H9 (cell line): ENCODE results near the gene ALOX12B. TPM values are rescaled to one million over a fixed set of nuclear protein-coding genes. Genes with fewer than 3 reads are reported as not detected.

Experiments
- DNase-seq: peaks from one replicate; pipeline ENCODE4 v3.0.0-alpha.2; 2017
- H2AFZ ChIP-seq: one replicate; pipeline ENCODE4 v1.6.1; 2013; ENCODE audit warnings: mild to moderate bottlenecking, low read length, control low read depth, moderate library complexity
- H2AK5ac ChIP-seq: 2 replicates; pipeline ENCODE4 v1.6.1; 2013; ENCODE audit warnings: low read length, control low read depth, mixed read lengths; ENCODE audit not compliant: insufficient read length
- H2BK120ac ChIP-seq: one replicate; pipeline ENCODE4 v1.6.1; 2013; ENCODE audit warnings: low read depth, mild to moderate bottlenecking, low read length, control low read depth, inconsistent platforms; ENCODE audit not compliant: poor library complexity, severe bottlenecking
- H2BK12ac ChIP-seq: 2 replicates; pipeline ENCODE4 v1.6.1; 2013; ENCODE audit warnings: low read length, control low read depth, mixed read lengths, low read depth; ENCODE audit not compliant: insufficient read length
- H2BK15ac ChIP-seq: 2 replicates; pipeline ENCODE4 v1.6.1; 2013; ENCODE audit warnings: low read depth, low read length, control low read depth
- H2BK20ac ChIP-seq: one replicate; pipeline ENCODE4 v1.6.1; 2013; ENCODE audit warnings: low read depth, mild to moderate bottlenecking, low read length, control low read depth, inconsistent platforms; ENCODE audit not compliant: poor library complexity, severe bottlenecking
- H2BK5ac ChIP-seq: 2 replicates; pipeline ENCODE4 v1.6.1; 2013; ENCODE audit warnings: low read length, control low read depth, mixed read lengths; ENCODE audit not compliant: insufficient read length
- H3K14ac ChIP-seq: 2 replicates; pipeline ENCODE4 v1.6.1; 2013; ENCODE audit warnings: low read length, control low read depth; ENCODE audit not compliant: insufficient read depth
- H3K18ac ChIP-seq: 2 replicates; pipeline ENCODE4 v1.6.1; 2013; ENCODE audit warnings: low read depth, mild to moderate bottlenecking, mixed read lengths, low read length, control low read depth; ENCODE audit not compliant: insufficient read length
- H3K23ac ChIP-seq: 2 replicates; pipeline ENCODE4 v1.6.1; 2013; ENCODE audit warnings: low read length, control low read depth, mixed read lengths, low read depth; ENCODE audit not compliant: insufficient read length
- H3K23me2 ChIP-seq: 2 replicates; pipeline ENCODE4 v1.6.1; 2013; ENCODE audit warnings: low read depth, mild to moderate bottlenecking, mixed read lengths, low read length, control low read depth; ENCODE audit not compliant: insufficient read length, poor library complexity, severe bottlenecking
- H3K27ac ChIP-seq: 2 replicates; pipeline ENCODE4 v1.5.1; 2013; ENCODE audit warnings: low read length, control low read depth, mixed read lengths, low read depth; ENCODE audit not compliant: insufficient read length
- H3K27me3 ChIP-seq: 2 replicates; pipeline ENCODE4 v1.6.1; 2013; ENCODE audit warnings: low read length, control low read depth, inconsistent platforms; ENCODE audit not compliant: insufficient read depth
- H3K4ac ChIP-seq: 2 replicates; pipeline ENCODE4 v1.6.1; 2013; ENCODE audit warnings: low read depth, mild to moderate bottlenecking, control low read depth, inconsistent platforms, low read length, moderate library complexity
- H3K4me1 ChIP-seq: 2 replicates; pipeline ENCODE4 v1.6.1; 2013; ENCODE audit warnings: low read length, control low read depth, inconsistent platforms; ENCODE audit not compliant: insufficient read depth
- H3K4me2 ChIP-seq: 2 replicates; pipeline ENCODE4 v1.6.1; 2013; ENCODE audit warnings: low read length, control low read depth, mixed read lengths; ENCODE audit not compliant: insufficient read length, insufficient read depth
- H3K56ac ChIP-seq: 2 replicates; pipeline ENCODE4 v1.6.1; 2013; ENCODE audit warnings: low read depth, mild to moderate bottlenecking, mixed read lengths, low read length, control low read depth; ENCODE audit not compliant: insufficient read length
- H3K79me1 ChIP-seq: 2 replicates; pipeline ENCODE4 v1.6.1; 2013; ENCODE audit warnings: low read depth, mild to moderate bottlenecking, moderate library complexity, low read length, control low read depth, inconsistent platforms; ENCODE audit not compliant: insufficient read depth, poor library complexity, severe bottlenecking
- H3K79me2 ChIP-seq: 2 replicates; pipeline ENCODE4 v1.6.1; 2013; ENCODE audit warnings: low read length, control low read depth, inconsistent platforms; ENCODE audit not compliant: insufficient read depth
- H3K9ac ChIP-seq: 2 replicates; pipeline ENCODE4 v1.6.1; 2013; ENCODE audit warnings: low read length, control low read depth, mixed read lengths; ENCODE audit not compliant: insufficient read length; ENCODE audit errors: extremely low read depth
- H3K9me3 ChIP-seq: one replicate; pipeline ENCODE4 v1.6.1; 2013; ENCODE audit warnings: low read depth, low read length, inconsistent platforms; ENCODE audit not compliant: control insufficient read depth
- H3T11ph ChIP-seq: one replicate; pipeline ENCODE4 v1.6.1; 2013; ENCODE audit warnings: mild to moderate bottlenecking, low read length, control low read depth, inconsistent platforms
- H4K20me1 ChIP-seq: one replicate; pipeline ENCODE4 v1.6.1; 2013; ENCODE audit not compliant: control insufficient read depth, insufficient read length, insufficient read depth
- H4K5ac ChIP-seq: 2 replicates; pipeline ENCODE4 v1.6.1; 2013; ENCODE audit warnings: low read depth, mild to moderate bottlenecking, mixed read lengths, low read length, control low read depth; ENCODE audit not compliant: insufficient read length
- H4K8ac ChIP-seq: replicated peaks from 2 replicates; pipeline ENCODE4 v1.6.1; 2013; ENCODE audit warnings: low read length, control low read depth, mixed read lengths, low read depth; ENCODE audit not compliant: insufficient read length
- H4K91ac ChIP-seq: 2 replicates; pipeline ENCODE4 v1.6.1; 2013; ENCODE audit warnings: low read depth, mild to moderate bottlenecking, moderate library complexity, mixed read lengths, low read length, control low read depth; ENCODE audit not compliant: insufficient read length
- H3K27ac Mint-ChIP-seq, 3 experiments: 2 replicates in 2 of 3; 3 replicates in 1 of 3; pipeline ENCODE4 v1.8.0; 2020 to 2021; ENCODE audit warnings: mixed read lengths in 3 of 3, mild to moderate bottlenecking in 1 of 3, moderate library complexity in 1 of 3
- H3K27me3 Mint-ChIP-seq: 2 replicates; pipeline ENCODE4 v1.8.0; 2021; ENCODE audit warnings: low read depth, mild to moderate bottlenecking, moderate library complexity, mixed read lengths
- H3K36me3 Mint-ChIP-seq, 3 experiments: 2 replicates in 2 of 3; 3 replicates in 1 of 3; pipeline ENCODE4 v1.8.0; 2020 to 2021; ENCODE audit warnings: low read depth in 3 of 3, mixed read lengths in 3 of 3; ENCODE audit not compliant: insufficient read depth in 1 of 3
- H3K4me1 Mint-ChIP-seq, 2 experiments: 2 replicates each; pipeline ENCODE4 v1.8.0; 2020; ENCODE audit warnings: mixed read lengths in 2 of 2
- H3K4me3 Mint-ChIP-seq, 2 experiments: 2 replicates in 1 of 2; 3 replicates in 1 of 2; pipeline ENCODE4 v1.8.0; 2020 to 2021; ENCODE audit warnings: mild to moderate bottlenecking in 2 of 2, mixed read lengths in 2 of 2, moderate library complexity in 1 of 2
- H3K9me3 Mint-ChIP-seq, 2 experiments: 2 replicates in 1 of 2; 3 replicates in 1 of 2; pipeline ENCODE4 v1.8.0; 2020; ENCODE audit warnings: mild to moderate bottlenecking in 2 of 2, mixed read lengths in 2 of 2, moderate library complexity in 1 of 2
- CTCF ChIP-seq: fragments of 200-600 bp; sonication (generic); conservative IDR thresholded peaks from 3 replicates; pipeline ENCODE4 v1.8.0; 2021; ENCODE audit warnings: antibody characterized with exemption, mild to moderate bottlenecking
- WGBS: extraction: QIAGEN DNeasy Blood & Tissue Kit; methylation state at CpG from one replicate; pipeline ENCODE4 v1.1.7; 2013; ENCODE audit warnings: missing lambda C conversion rate, low lambda C conversion rate, mixed read lengths; ENCODE audit not compliant: insufficient read length; ENCODE audit errors: extremely low coverage; 5-methylcytosine and 5-hydroxymethylcytosine counted together
- total RNA-seq: library from RNA; stranded (reverse); gene quantifications from 2 replicates; pipeline ENCODE4 v1.2.1, GENCODE V29; 2021

Gene ALOX12B
- total RNA-seq, 1 experiment from 2014 or later, result 1.2 TPM

DNA sequence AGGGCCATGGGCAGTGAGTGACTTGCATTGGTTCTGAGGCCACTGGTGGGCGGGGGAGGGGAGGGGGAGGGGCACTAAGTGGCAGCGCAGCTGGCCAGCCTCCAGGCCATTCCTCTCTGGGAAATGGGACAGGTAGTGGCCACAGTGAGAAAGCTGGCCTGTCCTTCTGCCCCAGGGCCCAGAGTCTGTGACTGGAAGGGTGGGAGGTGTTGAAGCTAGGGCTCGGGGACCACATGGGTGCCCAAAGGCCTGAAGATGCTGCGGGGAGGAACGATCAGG lies 375 bp upstream of the ALOX12B start:
- H3K79me1 ChIP-seq, result no peaks in the 10 kb centered on the region
- Mint-ChIP-seq H3K27ac (no peak overlapping the region), H3K9me3 (no peaks in the 10 kb centered on the region; a peak in 2 of 5 replicates), H3K4me1 (peaks cover 15 to 17% of the 10 kb centered on the region in 2 experiments), H3K36me3 (no peaks in the 10 kb centered on the region; a peak in 1 of 7 replicates), H3K27me3 (peaks cover 54% of the 10 kb centered on the region), H3K4me3 (no peak overlapping the region)
- no peaks in the 10 kb centered on the region for H4K20me1 ChIP-seq
- H3K14ac ChIP-seq, result no peak overlapping the region
- no CpG with 5 or more reads among the region's 5 CpGs for WGBS
- H3K9ac ChIP-seq, result no peak overlapping the region
- no peak overlapping the region for H3K56ac ChIP-seq
- no peak overlapping the region for H3T11ph ChIP-seq
- no peak overlapping the region for H2BK15ac ChIP-seq
- no peak overlapping the region for H3K18ac ChIP-seq
- H3K4ac ChIP-seq, result no peak overlapping the region
- H3K9me3 ChIP-seq, result no peaks in the 10 kb centered on the region
- H2AK5ac ChIP-seq, result no peak overlapping the region
- H3K4me1 ChIP-seq, result no peaks in the 10 kb centered on the region; the same call in 1 of the 2 replicates
- no peak overlapping the region for H4K91ac ChIP-seq
- no peaks in the 10 kb centered on the region for H3K23me2 ChIP-seq
- H3K4me2 ChIP-seq, result no peak overlapping the region
- no peak overlapping the region for H2AFZ ChIP-seq
- no peak overlapping the region for H4K5ac ChIP-seq
- H3K23ac ChIP-seq, result no peak overlapping the region
- no peak overlapping the region for H4K8ac ChIP-seq
- no peak overlapping the region for H3K27ac ChIP-seq
- H2BK12ac ChIP-seq, result no peak overlapping the region
- peak; percentile 61 for DNase-seq
- H3K79me2 ChIP-seq, result no peaks in the 10 kb centered on the region
- TF ChIP-seq CTCF, result no peak
- H2BK5ac ChIP-seq, result no peak overlapping the region
- H2BK120ac ChIP-seq, result no peak overlapping the region
- H3K27me3 ChIP-seq, result no peaks in the 10 kb centered on the region
- no peak overlapping the region for H2BK20ac ChIP-seq
